ENCODE data around the gene NTF3. TPM values are rescaled to one million over a fixed set of nuclear protein-coding genes. Genes with fewer than 3 reads are reported as not detected.

The NTF3 gene
- total RNA-seq, 2 experiments from 2014 or later = not detected

GRCh38 chr12:5455045-5455444, 23.1 kb downstream of the NTF3 start:
- no peak overlapping the region for H3K4me3 Mint-ChIP-seq
- ChIA-PET POLR2A (no interaction called here), CTCF (no interaction called here)
- H3K27ac Mint-ChIP-seq = no peak overlapping the region
- no peaks in the 10 kb centered on the region for H3K36me3 Mint-ChIP-seq
- no peaks in the 10 kb centered on the region for H3K4me1 Mint-ChIP-seq (ENCODE audit: low read depth)
- intact Hi-C loops (cut with micrococcal nuclease) = no loop called here
- no peaks in the 10 kb centered on the region for H3K9me3 Mint-ChIP-seq
- peaks cover 1% of the 10 kb centered on the region for H3K27me3 Mint-ChIP-seq
- DNase-seq = no peak

- ChIA-PET POLR2A (no interaction called here), CTCF (no interaction called here)
- intact Hi-C loops (cut with micrococcal nuclease) = no loop called here
- Mint-ChIP-seq H3K9me3 (no peaks in the 10 kb centered on the region), H3K27ac (no peak overlapping the region), H3K4me3 (no peak overlapping the region), H3K27me3 (peaks cover 1% of the 10 kb centered on the region), H3K4me1 (ENCODE audit: low read depth) (no peaks in the 10 kb centered on the region), H3K36me3 (no peaks in the 10 kb centered on the region)
- no peak for DNase-seq
Observed at GRCh38 chr12:5456030-5456429, 24.1 kb downstream of the NTF3 start.

DNA sequence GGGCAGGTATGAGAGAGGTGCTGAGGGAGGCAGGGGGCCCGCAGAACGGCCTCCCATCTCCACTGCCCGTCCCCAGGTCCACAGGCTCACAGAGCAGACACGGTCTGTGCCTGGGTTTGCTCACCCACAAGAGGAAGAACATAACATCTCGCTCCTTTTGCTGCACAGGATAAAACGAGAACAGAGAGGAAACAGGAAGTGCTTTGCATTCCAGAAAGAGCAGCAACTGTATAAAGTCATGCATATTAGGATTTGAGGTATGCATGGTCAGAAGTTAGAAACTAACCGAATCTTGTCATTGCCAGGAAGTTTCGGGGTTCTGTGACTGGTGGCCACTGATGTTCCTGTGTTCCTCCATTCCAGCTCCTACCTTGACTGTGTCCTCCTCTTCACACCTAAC, 25.0 kb downstream of the NTF3 start:
- Mint-ChIP-seq H3K27me3 (peaks cover 1% of the 10 kb centered on the region), H3K4me3 (no peak overlapping the region), H3K27ac (no peak overlapping the region), H3K36me3 (no peaks in the 10 kb centered on the region), H3K4me1 (ENCODE audit: low read depth) (no peaks in the 10 kb centered on the region), H3K9me3 (no peaks in the 10 kb centered on the region)
- DNase-seq = no peak
- POLR2A ChIA-PET = no interaction called here
- intact Hi-C loops (cut with micrococcal nuclease) = no loop called here
- CTCF ChIA-PET = interaction anchor here (0.5 kb wide), 1 partner anchor 101 kb away, joined by 3 read pairs; no protein-coding TSS in a partner anchor

GRCh38 chr12:5458229-5459050, 26.5 kb downstream of the NTF3 start:
- no peaks in the 10 kb centered on the region for H3K27me3 Mint-ChIP-seq

DNA sequence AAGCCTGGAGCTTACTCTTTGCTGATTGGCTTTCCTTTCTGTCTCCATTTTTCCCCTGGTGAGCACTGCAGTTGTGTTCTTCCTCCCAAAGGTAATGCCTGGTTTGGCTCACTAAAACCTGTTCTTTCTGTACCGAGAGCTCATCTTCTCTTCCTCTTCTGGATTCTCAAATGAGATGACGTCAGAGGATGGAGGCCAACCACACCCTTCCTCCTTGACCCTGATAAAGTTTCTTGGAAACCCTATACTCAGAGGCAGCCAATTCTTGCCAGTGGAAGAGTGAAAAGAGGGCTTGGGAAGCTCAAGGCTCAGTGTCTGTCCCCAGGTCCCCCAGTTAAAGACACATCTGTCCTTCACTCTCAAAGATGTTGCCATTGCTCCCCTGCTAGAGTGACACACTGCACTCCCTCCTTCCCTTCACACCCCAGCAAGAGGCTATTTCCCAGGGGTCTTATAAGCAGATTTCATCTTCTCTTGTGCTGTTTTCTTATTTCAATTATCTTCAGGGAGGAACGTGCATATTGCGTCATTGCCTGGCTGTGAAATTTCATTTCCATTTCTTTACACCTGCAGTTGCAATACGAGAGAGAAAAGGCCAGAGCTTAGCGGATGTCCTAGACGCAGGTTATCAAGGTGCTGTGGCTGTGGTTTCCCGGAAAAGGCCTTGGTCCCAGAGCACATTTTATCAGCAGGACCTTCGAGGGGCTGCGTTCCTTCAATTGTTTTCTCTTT, 27.3 kb downstream of the NTF3 start:
- ChIA-PET CTCF (no interaction called here), POLR2A (no interaction called here)
- Mint-ChIP-seq H3K27ac (no peak overlapping the region), H3K9me3 (no peaks in the 10 kb centered on the region), H3K4me3 (no peak overlapping the region), H3K36me3 (no peaks in the 10 kb centered on the region), H3K4me1 (ENCODE audit: low read depth) (no peaks in the 10 kb centered on the region), H3K27me3 (no peaks in the 10 kb centered on the region)
- intact Hi-C loops (cut with micrococcal nuclease) = no loop called here
- no peak for DNase-seq

More at GRCh38 chr12:5458229-5459050, 26.5 kb downstream of the NTF3 start:
- CTCF ChIA-PET = no interaction called here
- POLR2A ChIA-PET = no interaction called here
- Mint-ChIP-seq H3K36me3 (no peaks in the 10 kb centered on the region), H3K9me3 (no peaks in the 10 kb centered on the region), H3K4me1 (ENCODE audit: low read depth) (no peaks in the 10 kb centered on the region), H3K4me3 (no peak overlapping the region), H3K27ac (no peak overlapping the region)
- no peak for DNase-seq
- intact Hi-C loops (cut with micrococcal nuclease) = no loop called here

DNA sequence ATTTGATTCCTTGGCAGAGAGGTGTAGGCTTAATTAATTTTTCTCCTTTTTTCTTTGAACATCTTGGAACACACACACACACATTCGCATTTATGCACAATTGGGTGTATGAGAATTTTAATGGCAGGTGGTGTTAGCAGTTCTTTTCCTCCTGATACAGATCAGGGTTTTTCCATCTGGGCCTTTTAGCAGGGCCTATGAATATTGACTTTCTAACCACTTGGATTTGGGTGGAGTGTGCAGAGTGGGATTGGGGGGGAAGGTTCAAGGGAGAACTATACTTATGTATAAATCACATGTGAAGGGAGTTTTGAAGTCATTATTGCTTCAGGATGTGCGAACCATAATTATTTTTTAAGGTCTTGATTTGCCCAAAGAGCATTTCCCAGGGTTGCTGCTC, 28.9 kb downstream of the NTF3 start:
- Mint-ChIP-seq H3K27ac (no peak overlapping the region), H3K27me3 (no peaks in the 10 kb centered on the region), H3K4me3 (no peak overlapping the region), H3K36me3 (no peaks in the 10 kb centered on the region), H3K9me3 (no peaks in the 10 kb centered on the region), H3K4me1 (ENCODE audit: low read depth) (no peaks in the 10 kb centered on the region)
- ChIA-PET CTCF (no interaction called here), POLR2A (no interaction called here)
- intact Hi-C loops (cut with micrococcal nuclease) = no loop called here
- DNase-seq = no peak

DNA sequence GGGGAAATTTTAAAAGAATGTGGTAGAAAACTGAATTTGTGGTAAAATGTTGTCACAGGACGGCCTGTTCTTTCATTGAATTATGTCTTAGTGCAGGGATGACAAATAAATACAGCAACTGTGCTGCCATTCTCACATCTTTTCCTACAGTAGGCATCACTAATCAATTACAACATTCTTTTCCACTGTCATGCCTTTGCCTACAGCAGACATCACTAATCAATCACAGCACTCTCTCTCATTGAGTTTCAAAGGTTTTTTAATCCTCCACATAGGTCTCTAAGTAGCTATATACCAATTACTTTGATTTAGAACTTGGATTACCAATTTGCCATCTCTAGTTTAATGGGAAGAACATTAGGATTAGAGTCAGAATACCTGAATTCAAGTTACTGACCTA, 30.1 kb downstream of the NTF3 start:
- H3K4me1 Mint-ChIP-seq (ENCODE audit: low read depth) = no peaks in the 10 kb centered on the region
- intact Hi-C loops (cut with micrococcal nuclease) = no loop called here
- H3K9me3 Mint-ChIP-seq = no peaks in the 10 kb centered on the region
- H3K4me3 Mint-ChIP-seq = no peak overlapping the region
- no peaks in the 10 kb centered on the region for H3K36me3 Mint-ChIP-seq
- ChIA-PET POLR2A (no interaction called here), CTCF (no interaction called here)
- no peaks in the 10 kb centered on the region for H3K27me3 Mint-ChIP-seq
- no peak for DNase-seq
- no peak overlapping the region for H3K27ac Mint-ChIP-seq

GRCh38 chr12:5464096-5464495, 32.2 kb downstream of the NTF3 start:
- DNase-seq = no peak
- Mint-ChIP-seq H3K36me3 (no peaks in the 10 kb centered on the region), H3K9me3 (no peaks in the 10 kb centered on the region), H3K27ac (no peak overlapping the region), H3K4me1 (ENCODE audit: low read depth) (no peaks in the 10 kb centered on the region), H3K4me3 (no peak overlapping the region), H3K27me3 (peaks cover 4% of the 10 kb centered on the region)
- POLR2A ChIA-PET = no interaction called here
- intact Hi-C loops (cut with micrococcal nuclease) = no loop called here
- CTCF ChIA-PET = no interaction called here

- no peak for DNase-seq
- Mint-ChIP-seq H3K4me3 (no peak overlapping the region), H3K27ac (no peak overlapping the region), H3K36me3 (no peaks in the 10 kb centered on the region), H3K9me3 (no peaks in the 10 kb centered on the region), H3K27me3 (peaks cover 4% of the 10 kb centered on the region), H3K4me1 (ENCODE audit: low read depth) (no peaks in the 10 kb centered on the region)
- intact Hi-C loops (cut with micrococcal nuclease) = no loop called here
- ChIA-PET POLR2A (no interaction called here), CTCF (no interaction called here)
Observed at GRCh38 chr12:5465384-5465783, 33.5 kb downstream of the NTF3 start.

DNA sequence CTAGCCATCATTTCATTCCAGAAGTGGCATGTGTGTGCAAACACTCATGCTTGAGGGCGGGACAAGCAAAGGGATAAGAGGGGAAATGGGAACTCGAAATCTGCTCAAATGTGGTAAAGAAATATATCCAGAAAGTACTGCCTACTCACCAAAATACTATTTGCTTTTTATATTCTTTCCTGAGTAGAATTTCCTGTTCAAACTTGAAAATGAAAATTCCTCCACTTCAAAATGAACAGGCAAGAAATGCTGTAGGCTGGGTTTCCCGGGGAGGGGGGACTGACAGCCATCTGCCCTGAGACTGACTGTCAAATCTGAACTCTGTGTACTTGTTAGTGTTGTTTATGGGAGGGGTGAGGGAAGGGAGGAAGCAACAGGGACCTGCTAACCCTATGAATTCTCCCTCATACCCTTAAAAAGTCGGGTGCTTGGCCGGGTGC, 34.6 kb downstream of the NTF3 start:
- ChIA-PET POLR2A (no interaction called here), CTCF (no interaction called here)
- Mint-ChIP-seq H3K9me3 (no peaks in the 10 kb centered on the region), H3K36me3 (no peaks in the 10 kb centered on the region), H3K4me3 (no peak overlapping the region), H3K27me3 (peaks cover 6% of the 10 kb centered on the region), H3K4me1 (ENCODE audit: low read depth) (no peaks in the 10 kb centered on the region), H3K27ac (no peak overlapping the region)
- intact Hi-C loops (cut with micrococcal nuclease) = no loop called here
- no peak for DNase-seq

DNA sequence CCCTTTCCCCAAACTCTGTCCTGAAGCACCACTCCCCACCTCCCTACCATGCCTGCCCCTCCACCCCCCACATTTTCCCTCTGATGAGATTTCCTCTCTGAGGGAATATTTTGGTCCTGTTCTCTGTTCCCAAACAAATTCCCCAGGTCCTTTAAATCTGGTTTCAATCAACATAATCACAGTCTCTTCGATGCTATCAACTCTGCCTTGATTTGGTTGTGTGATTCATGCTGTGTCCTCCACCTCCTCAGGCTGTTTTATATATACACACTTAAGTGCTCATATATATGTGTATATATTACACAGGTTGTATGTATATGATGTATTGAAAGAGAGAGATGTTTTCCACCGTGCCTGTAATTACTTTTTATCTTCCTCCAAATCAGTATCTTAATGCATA, 36.0 kb downstream of the NTF3 start:
- no peaks in the 10 kb centered on the region for H3K9me3 Mint-ChIP-seq

GRCh38 chr12:5470221-5470620, 38.3 kb downstream of the NTF3 start:
- intact Hi-C loops (cut with micrococcal nuclease) = no loop called here
- Mint-ChIP-seq H3K9me3 (no peaks in the 10 kb centered on the region), H3K27ac (no peak overlapping the region), H3K4me3 (no peak overlapping the region), H3K27me3 (peaks cover 12% of the 10 kb centered on the region), H3K36me3 (no peaks in the 10 kb centered on the region), H3K4me1 (ENCODE audit: low read depth) (no peaks in the 10 kb centered on the region)
- ChIA-PET POLR2A (no interaction called here), CTCF (no interaction called here)
- DNase-seq = no peak

More for the DNA sequence above, 36.0 kb downstream of the NTF3 start:
- intact Hi-C loops (cut with micrococcal nuclease) = no loop called here
- H3K27me3 Mint-ChIP-seq = peaks cover 7% of the 10 kb centered on the region
- no peaks in the 10 kb centered on the region for H3K36me3 Mint-ChIP-seq
- H3K4me1 Mint-ChIP-seq (ENCODE audit: low read depth) = no peaks in the 10 kb centered on the region
- CTCF ChIA-PET = no interaction called here
- POLR2A ChIA-PET = no interaction called here
- DNase-seq = no peak
- no peak overlapping the region for H3K4me3 Mint-ChIP-seq
- H3K27ac Mint-ChIP-seq = no peak overlapping the region

DNA sequence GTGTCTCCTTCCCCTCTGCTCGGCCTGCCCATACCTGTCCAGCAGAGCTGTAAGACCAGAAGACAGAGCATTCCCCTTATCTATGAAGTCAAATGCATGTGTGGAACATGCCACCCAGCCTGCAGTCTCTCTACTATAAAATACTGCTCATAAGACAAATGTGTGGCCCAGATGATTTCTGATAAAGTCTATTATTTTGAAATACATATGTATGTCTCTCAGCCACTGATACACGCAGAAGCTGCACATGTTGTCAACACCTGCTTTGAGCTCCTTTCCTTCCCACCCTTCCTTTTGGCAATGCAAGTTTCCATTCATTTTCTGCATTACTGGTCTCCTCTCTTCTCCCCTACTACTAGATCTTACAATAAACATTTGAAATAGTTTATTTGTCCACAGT, 38.8 kb downstream of the NTF3 start:
- no peak for DNase-seq
- ChIA-PET CTCF (no interaction called here), POLR2A (no interaction called here)
- peaks cover 12% of the 10 kb centered on the region for H3K27me3 Mint-ChIP-seq
- no peaks in the 10 kb centered on the region for H3K36me3 Mint-ChIP-seq
- H3K4me3 Mint-ChIP-seq = no peak overlapping the region
- intact Hi-C loops (cut with micrococcal nuclease) = no loop called here
- H3K9me3 Mint-ChIP-seq = no peaks in the 10 kb centered on the region
- no peak overlapping the region for H3K27ac Mint-ChIP-seq
- H3K4me1 Mint-ChIP-seq (ENCODE audit: low read depth) = no peaks in the 10 kb centered on the region
